GM18511 (cell line): Measurements from ENCODE around the gene NTRK1.

Experiments used
- ATAC-seq: cut with Tn5 transposase; IDR thresholded peaks from one replicate; pipeline ENCODE4 v1.9.1; 2021; ENCODE audit warnings: mild to moderate bottlenecking, moderate library complexity; ENCODE audit not compliant: unreplicated experiment

NTRK1 gene

GRCh38 chr1:156929596-156930238, 69.1 kb downstream of the NTRK1 start:
- ATAC-seq: no peak

GRCh38 chr1:156930483-156930882, 69.8 kb downstream of the NTRK1 start:
- ATAC-seq: no peak
